NOMO-1 treated with DMSO at 0.1 percent for 48 hours (cell line): ENCODE measurements around the gene UPK1A.
"Not testable (repeated sequence)": the region's sequence is repeated elsewhere in the genome, so short reads cannot be mapped to it uniquely, and the experiment has no call there.

Experiments
- DNase-seq: peaks from one replicate; lab custom pipeline; 2025; ENCODE audit not compliant: unreplicated experiment; lab: John Stamatoyannopoulos, UW

UPK1A gene

DNA sequence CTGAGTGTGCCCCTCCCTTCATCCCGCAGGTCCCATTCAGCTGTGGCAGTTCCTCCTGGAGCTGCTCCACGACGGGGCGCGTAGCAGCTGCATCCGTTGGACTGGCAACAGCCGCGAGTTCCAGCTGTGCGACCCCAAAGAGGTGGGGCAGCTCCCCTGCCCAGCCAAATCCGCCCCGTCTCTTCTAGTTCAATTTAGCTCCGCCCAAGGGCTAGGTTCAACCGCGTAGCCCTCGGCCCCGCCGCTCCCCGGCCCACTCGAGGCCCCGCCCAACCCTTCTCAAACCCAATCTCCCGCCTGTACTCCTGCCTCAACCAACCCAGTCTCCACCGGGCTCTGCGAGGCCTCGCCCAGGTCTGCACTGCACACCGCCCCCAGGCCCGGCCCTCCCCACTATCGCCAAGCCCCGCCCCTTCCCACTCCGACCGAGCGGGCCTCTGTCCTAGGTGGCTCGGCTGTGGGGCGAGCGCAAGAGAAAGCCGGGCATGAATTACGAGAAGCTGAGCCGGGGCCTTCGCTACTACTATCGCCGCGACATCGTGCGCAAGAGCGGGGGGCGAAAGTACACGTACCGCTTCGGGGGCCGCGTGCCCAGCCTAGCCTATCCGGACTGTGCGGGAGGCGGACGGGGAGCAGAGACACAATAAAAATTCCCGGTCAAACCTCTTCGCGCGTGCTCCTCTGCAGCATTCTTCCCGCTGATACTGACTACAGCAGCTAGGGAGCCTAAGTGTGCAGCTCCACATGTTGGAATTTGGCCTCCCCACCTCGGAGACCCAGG is 21.9 kb upstream of the UPK1A start:
- DNase-seq: peak; percentile 97

DNA sequence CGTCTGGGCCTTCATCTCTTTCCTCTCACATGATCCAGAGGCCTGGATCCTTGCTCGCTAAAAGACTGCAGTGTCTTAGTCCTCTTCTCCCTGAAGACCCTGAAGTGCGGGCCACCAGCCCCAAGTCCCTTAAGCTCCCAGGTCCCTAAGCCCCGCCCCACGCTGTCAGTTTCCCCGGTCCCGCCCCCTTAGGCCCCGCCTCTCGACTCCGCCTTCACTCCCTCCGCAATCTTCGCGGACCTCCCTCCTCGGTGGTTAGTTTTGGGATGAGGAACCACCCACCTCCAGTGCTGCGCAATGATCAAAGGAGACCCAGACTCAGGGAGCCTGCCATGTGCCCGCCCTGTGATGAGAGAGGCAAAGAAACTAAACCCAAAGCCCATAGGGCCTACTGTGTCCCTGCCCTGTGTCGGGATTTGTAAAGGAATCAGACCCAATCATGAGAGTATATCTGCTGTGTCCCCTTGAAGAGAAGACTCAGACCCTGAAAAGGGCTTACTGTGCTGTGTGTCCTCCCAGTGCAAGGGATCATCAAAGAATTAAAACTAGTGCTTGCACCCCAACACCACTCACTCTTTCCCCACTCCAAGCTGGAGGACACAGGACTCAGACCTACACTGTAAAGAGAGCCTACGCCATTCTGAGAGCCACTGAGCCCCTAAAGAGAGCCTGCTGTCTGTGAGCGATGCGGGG is 21.2 kb upstream of the UPK1A start:
- DNase-seq: peak; percentile 63

- DNase-seq: no peak
These were observed 20.4 kb upstream of the UPK1A start for GRCh38 chr19:35645680-35646511.

GRCh38 chr19:35648017-35648961 is 18.0 kb upstream of the UPK1A start, which contains the start of gene COX6B1:
TSS of gene COX6B1 (plus strand) at chr19:35648323. CDS start at chr19:35651244, 2,921 bp downstream.
- DNase-seq: peak; percentile 99

DNA sequence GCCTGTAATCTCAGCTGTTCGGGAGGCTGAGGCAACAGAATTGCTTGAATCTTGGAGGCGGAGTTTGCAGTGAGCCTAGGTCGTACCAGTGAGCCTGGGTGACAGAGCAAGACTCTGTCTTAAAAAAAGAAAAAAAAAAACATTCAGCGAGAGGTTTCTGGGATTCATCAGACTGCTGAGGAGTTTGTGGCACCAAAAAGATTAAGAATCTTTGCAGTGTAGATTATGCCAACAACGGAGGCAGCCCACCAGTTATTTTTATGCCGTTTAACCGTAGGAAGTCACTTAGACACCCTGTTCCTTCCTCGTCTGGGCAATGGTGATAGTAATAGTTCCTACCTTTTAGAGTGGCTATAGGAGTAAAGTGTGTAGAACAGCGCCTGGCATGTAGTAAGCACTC is 15.7 kb upstream of the UPK1A start:
- DNase-seq: no peak

- DNase-seq: not testable (repeated sequence)
These were observed 11.5 kb upstream of the UPK1A start for GRCh38 chr19:35654828-35655227.

GRCh38 chr19:35655600-35655999 is 10.7 kb upstream of the UPK1A start:
- DNase-seq: no peak

GRCh38 chr19:35656700-35657099 is 9.6 kb upstream of the UPK1A start:
- no peak for DNase-seq

GRCh38 chr19:35657904-35658700 is 8.2 kb upstream of the UPK1A start:
- no peak for DNase-seq

DNA sequence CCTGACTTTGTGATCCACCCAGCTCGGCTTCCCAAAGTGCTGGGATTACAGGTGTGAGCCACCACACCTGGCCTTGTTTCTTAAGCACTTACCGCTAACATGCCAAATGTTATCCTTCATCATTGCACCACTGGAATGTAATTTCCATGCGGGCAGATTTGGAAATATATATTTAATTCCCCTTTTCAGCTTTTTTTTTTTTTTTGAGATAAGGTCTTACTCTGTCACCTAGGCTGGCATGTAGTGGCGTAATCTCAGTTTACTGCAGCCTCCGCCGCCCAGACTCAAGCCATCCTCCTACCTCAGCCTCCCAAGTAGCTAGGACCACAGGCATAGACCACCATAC is 4.3 kb upstream of the UPK1A start:
- DNase-seq: no peak

GRCh38 chr19:35663981-35664380 is 2.3 kb upstream of the UPK1A start:
- no peak for DNase-seq

DNA sequence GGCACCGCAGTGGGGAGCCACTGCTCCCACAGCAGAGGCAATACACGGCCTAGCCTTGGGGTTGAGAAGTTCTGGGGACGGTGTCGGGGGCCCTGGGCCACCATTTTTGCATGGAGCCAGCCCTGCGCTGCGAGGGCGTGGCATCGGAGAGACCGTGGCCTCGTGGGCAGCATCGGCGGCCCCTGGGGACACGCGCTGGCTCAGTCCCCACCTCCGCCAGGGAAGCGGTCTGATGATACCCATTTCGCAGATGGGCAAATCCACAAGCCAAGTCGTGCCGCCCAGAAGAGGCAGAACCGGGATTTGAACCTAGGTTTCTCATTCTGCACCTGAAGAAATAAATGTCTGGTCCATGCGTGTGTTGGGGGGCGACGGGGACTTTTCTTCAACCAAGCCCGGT is 1.2 kb upstream of the UPK1A start:
- no peak for DNase-seq

GRCh38 chr19:35665604-35666003 is 713 bp upstream of the UPK1A start:
- no peak for DNase-seq

DNA sequence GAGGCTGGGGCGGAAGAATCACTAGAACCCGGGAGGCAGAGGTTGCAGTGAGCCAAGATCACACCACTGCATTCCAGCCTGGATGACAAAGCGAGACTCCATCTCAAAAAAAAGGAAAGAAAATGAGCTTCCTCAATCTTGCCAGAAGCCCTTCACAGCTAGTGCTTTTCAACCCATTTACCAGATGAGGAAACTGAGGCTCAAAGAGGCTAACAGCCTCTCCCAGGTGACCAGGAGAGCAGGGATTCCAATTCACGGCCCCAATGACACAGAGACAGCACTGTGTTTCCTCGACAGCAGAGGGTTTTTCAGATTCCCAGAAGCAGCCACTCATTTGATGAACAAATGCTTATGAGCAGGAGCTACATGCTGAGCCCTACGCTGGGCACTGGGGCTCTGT is 3.2 kb downstream of the UPK1A start:
- no peak for DNase-seq

DNA sequence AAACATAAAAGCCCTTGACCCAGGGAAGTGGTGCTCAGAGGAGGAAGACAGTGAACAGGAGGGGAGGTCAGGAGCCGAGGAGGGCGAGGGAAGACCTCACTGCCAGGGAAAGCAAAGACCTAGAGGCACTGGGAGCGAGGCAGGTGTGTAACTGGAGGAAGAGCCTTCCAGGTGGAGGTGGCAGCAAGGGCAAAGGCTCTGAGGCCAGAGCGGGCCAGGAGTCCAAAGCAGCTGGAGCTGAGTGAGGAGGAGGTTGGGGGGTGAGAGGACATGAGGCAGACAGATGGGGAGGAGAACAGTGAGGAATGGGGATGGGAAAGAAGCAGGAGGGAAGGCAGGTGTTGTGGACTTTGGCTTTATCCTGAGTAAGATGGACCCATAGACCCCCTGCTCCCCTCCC is 3.7 kb downstream of the UPK1A start:
- no peak for DNase-seq

DNA sequence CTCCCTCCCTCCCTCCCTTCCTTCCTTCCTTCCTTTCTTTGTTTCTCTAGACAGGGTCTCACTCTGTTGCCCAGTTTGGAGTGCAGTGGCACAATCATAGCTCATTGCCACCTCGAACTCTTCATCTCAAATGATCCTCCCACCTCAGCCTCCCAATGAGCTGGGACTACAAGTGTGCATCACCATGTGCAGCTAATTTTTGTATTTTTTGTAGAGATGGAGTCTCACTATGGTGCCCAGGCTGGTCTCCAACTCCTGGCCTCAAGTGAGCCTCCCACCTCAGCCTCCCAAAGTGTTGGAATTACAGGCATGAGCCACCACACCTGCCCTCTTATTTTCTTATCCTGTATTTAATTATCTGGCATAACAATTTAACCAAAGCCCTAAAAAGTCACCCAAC is 4.4 kb downstream of the UPK1A start:
- DNase-seq: no peak

GRCh38 chr19:35671818-35672217 is 5.5 kb downstream of the UPK1A start:
- DNase-seq: no peak

- DNase-seq: no peak
These were observed 6.9 kb downstream of the UPK1A start for GRCh38 chr19:35673121-35673804.

GRCh38 chr19:35675589-35676140 is 9.3 kb downstream of the UPK1A start:
- DNase-seq: no peak
